K562 (cell line): ENCODE results near the gene ARF1.

Experiments used
- ATF2 ChIP-seq: sonication (generic); formaldehyde crosslinking; IDR thresholded peaks from 2 replicates; pipeline ENCODE4 v1.8.1; 2022; ENCODE audit warnings: missing genetic modification reagents
- ATF7 ChIP-seq: fragments of 450-650 bp; IDR thresholded peaks from 2 replicates; pipeline ENCODE4 v1.7.1; 2014; ENCODE audit warnings: mild to moderate bottlenecking, moderate library complexity
- CTCF ChIP-seq, 3 experiments: IDR thresholded peaks in 2 of 3; conservative IDR thresholded peaks in 1 of 3; 2 replicates each; pipeline ENCODE4 v1.5.1; 2011 to 2012; ENCODE audit warnings: low read length in 3 of 3, mild to moderate bottlenecking in 3 of 3, control low read depth in 2 of 3, improper control_type of control experiment in 1 of 3, inconsistent platforms in 1 of 3, low read depth in 1 of 3, mixed read lengths in 1 of 3, moderate library complexity in 1 of 3; ENCODE audit not compliant: insufficient read depth in 2 of 3
- EP300 ChIP-seq: IDR thresholded peaks from 2 replicates; pipeline ENCODE4 v1.6.1; 2012; ENCODE audit warnings: low read length, improper control_type of control experiment
- FOS ChIP-seq: IDR thresholded peaks from 3 replicates; pipeline ENCODE4 v1.6.1; 2011; ENCODE audit not compliant: insufficient read length; ENCODE audit errors: extremely low read depth
- HBP1 ChIP-seq: fragments of 450-650 bp; formaldehyde crosslinking; IDR thresholded peaks from 2 replicates; pipeline ENCODE4 v1.4.0; 2022; ENCODE audit warnings: missing genetic modification characterization
- KAT8 ChIP-seq: fragments of 450-650 bp; IDR thresholded peaks from 2 replicates; pipeline ENCODE4 v1.6.1; 2016; ENCODE audit warnings: low read depth, mild to moderate bottlenecking
- KDM1A ChIP-seq, 2 experiments: fragments of 450-650 bp; IDR thresholded peaks; 2 replicates each; pipeline ENCODE4 v1.6.1; 2016; ENCODE audit warnings: mild to moderate bottlenecking in 2 of 2
- POLR2A ChIP-seq: fragments of 450-650 bp; conservative IDR thresholded peaks from 2 replicates; pipeline ENCODE4 v1.6.1; 2016
- SNRNP70 ChIP-seq: fragments of 200-400 bp; formaldehyde crosslinking; optimal IDR thresholded peaks from 2 replicates; pipeline ENCODE3; 2017; ENCODE audit warnings: low read depth, low read length
- ZNF398 ChIP-seq: fragments of 250-450 bp; sonication (Bioruptor Pico); IDR thresholded peaks from 2 replicates; pipeline ENCODE4 v1.8.0; 2021; ENCODE audit warnings: moderate library complexity, mild to moderate bottlenecking, inconsistent platforms
- ZNF589 ChIP-seq: fragments of 200-800 bp; sonication (Bioruptor generic); IDR thresholded peaks from 2 replicates; pipeline ENCODE4 v1.6.1; 2016; ENCODE audit warnings: low read depth, missing genetic modification characterization, missing compliant biosample characterization
- ZNF764 ChIP-seq: fragments of 250-450 bp; sonication (Bioruptor Pico); IDR thresholded peaks from 2 replicates; pipeline ENCODE4 v1.4.0; 2020; ENCODE audit warnings: low read depth, mild to moderate bottlenecking, moderate library complexity

GRCh38 chr1:228094432-228095016 lies 12.0 kb downstream of the ARF1 start:
- TF ChIP-seq CTCF (IDR thresholded peaks at IDR 0.05 in 2 of 3, conservative IDR thresholded peaks at IDR 0.05 in 1 of 3; ENCODE audit: insufficient read depth in 2 of 3, low read depth in 1 of 3, low read length in 3 of 3): no peak
- TF ChIP-seq FOS: no peak
- TF ChIP-seq ATF7: no peak
- no peak for TF ChIP-seq ZNF398 (CRISPR knock-in tag)
- no peak for TF ChIP-seq POLR2A
- no peak for TF ChIP-seq KDM1A (IDR thresholded peaks at IDR 0.05)
- TF ChIP-seq KAT8: no peak
- TF ChIP-seq SNRNP70: no peak
- no peak for TF ChIP-seq ZNF589
- TF ChIP-seq EP300: no peak
- TF ChIP-seq HBP1 (CRISPR knock-in tag): no peak
- no peak for TF ChIP-seq ATF2 (CRISPR knock-in tag)
- no peak for TF ChIP-seq ZNF764
